Measurements from ENCODE around the gene TMEM245. TPM values are rescaled to one million over a fixed set of nuclear protein-coding genes. Genes with fewer than 3 reads are reported as not detected.

Gene TMEM245
- total RNA-seq, 1 donor from 2014 or later = 43.8 TPM

GRCh38 chr9:108983885-108984284 lies 135.9 kb downstream of the TMEM245 start:
- no peaks in the 10 kb centered on the region for H3K27me3 Mint-ChIP-seq (ENCODE audit: low read depth)
- H3K27ac Mint-ChIP-seq (ENCODE audit: unreplicated experiment) = no peak overlapping the region
- no peak for TF ChIP-seq CTCF (IDR thresholded peaks at IDR 0.05)
- peaks cover 3% of the 10 kb centered on the region for H3K9me3 Mint-ChIP-seq (ENCODE audit: low read depth)
- H3K4me1 Mint-ChIP-seq (ENCODE audit: low read depth) = no peaks in the 10 kb centered on the region
- H3K4me3 Mint-ChIP-seq (ENCODE audit: unreplicated experiment) = no peak overlapping the region
- DNase-seq (ENCODE audit: low spot score) = no peak
- peaks cover 7% of the 10 kb centered on the region for H3K36me3 Mint-ChIP-seq (ENCODE audit: low read depth)

GRCh38 chr9:108980893-108981292 lies 138.9 kb downstream of the TMEM245 start:
- H3K9me3 Mint-ChIP-seq (ENCODE audit: low read depth) = no peaks in the 10 kb centered on the region
- H3K27me3 Mint-ChIP-seq (ENCODE audit: low read depth) = no peaks in the 10 kb centered on the region
- no peak for TF ChIP-seq CTCF (IDR thresholded peaks at IDR 0.05)
- no peaks in the 10 kb centered on the region for H3K4me1 Mint-ChIP-seq (ENCODE audit: low read depth)
- no peak for DNase-seq (ENCODE audit: low spot score)
- H3K36me3 Mint-ChIP-seq (ENCODE audit: low read depth) = peaks cover 5% of the 10 kb centered on the region
- no peak overlapping the region for H3K27ac Mint-ChIP-seq (ENCODE audit: unreplicated experiment)
- H3K4me3 Mint-ChIP-seq (ENCODE audit: unreplicated experiment) = no peak overlapping the region

GRCh38 chr9:108978205-108978604 lies 141.5 kb downstream of the TMEM245 start:
- H3K4me1 Mint-ChIP-seq (ENCODE audit: low read depth) = peaks cover 5% of the 10 kb centered on the region
- H3K27me3 Mint-ChIP-seq (ENCODE audit: low read depth) = no peaks in the 10 kb centered on the region
- H3K9me3 Mint-ChIP-seq (ENCODE audit: low read depth) = no peaks in the 10 kb centered on the region
- DNase-seq (ENCODE audit: low spot score) = no peak
- peaks cover 7% of the 10 kb centered on the region for H3K36me3 Mint-ChIP-seq (ENCODE audit: low read depth)
- TF ChIP-seq CTCF (IDR thresholded peaks at IDR 0.05) = no peak
- H3K4me3 Mint-ChIP-seq (ENCODE audit: unreplicated experiment) = no peak overlapping the region
- no peak overlapping the region for H3K27ac Mint-ChIP-seq (ENCODE audit: unreplicated experiment)

- no peak for TF ChIP-seq CTCF (IDR thresholded peaks at IDR 0.05)
- no peak overlapping the region for H3K27ac Mint-ChIP-seq (ENCODE audit: unreplicated experiment)
- H3K4me1 Mint-ChIP-seq (ENCODE audit: low read depth) = peaks cover 10% of the 10 kb centered on the region
- no peak overlapping the region for H3K4me3 Mint-ChIP-seq (ENCODE audit: unreplicated experiment)
- peaks cover 14% of the 10 kb centered on the region for H3K36me3 Mint-ChIP-seq (ENCODE audit: low read depth)
- peaks cover 5% of the 10 kb centered on the region for H3K9me3 Mint-ChIP-seq (ENCODE audit: low read depth)
- no peaks in the 10 kb centered on the region for H3K27me3 Mint-ChIP-seq (ENCODE audit: low read depth)
- no peak for DNase-seq (ENCODE audit: low spot score)
Observed at GRCh38 chr9:108973895-108974294, 145.9 kb downstream of the TMEM245 start.

GRCh38 chr9:108972626-108973209 lies 147.0 kb downstream of the TMEM245 start:
- no peak for TF ChIP-seq CTCF (IDR thresholded peaks at IDR 0.05)
- no peak for DNase-seq (ENCODE audit: low spot score)
- peaks cover 11% of the 10 kb centered on the region for H3K36me3 Mint-ChIP-seq (ENCODE audit: low read depth)
- peaks cover 17% of the 10 kb centered on the region for H3K4me1 Mint-ChIP-seq (ENCODE audit: low read depth)
- H3K27ac Mint-ChIP-seq (ENCODE audit: unreplicated experiment) = no peak overlapping the region
- peaks cover 5% of the 10 kb centered on the region for H3K9me3 Mint-ChIP-seq (ENCODE audit: low read depth)
- H3K4me3 Mint-ChIP-seq (ENCODE audit: unreplicated experiment) = no peak overlapping the region
- H3K27me3 Mint-ChIP-seq (ENCODE audit: low read depth) = no peaks in the 10 kb centered on the region
